ENCODE results near the gene CBX4. TPM values are rescaled to one million over a fixed set of nuclear protein-coding genes. Genes with fewer than 3 reads are reported as not detected.

CBX4 gene
- total and polyA plus RNA-seq, 2 of the 13 experiments (the other 11 are each of a cell fraction or from before 2014, with no cell fraction given), result 25.8 to 50.8 TPM

DNA sequence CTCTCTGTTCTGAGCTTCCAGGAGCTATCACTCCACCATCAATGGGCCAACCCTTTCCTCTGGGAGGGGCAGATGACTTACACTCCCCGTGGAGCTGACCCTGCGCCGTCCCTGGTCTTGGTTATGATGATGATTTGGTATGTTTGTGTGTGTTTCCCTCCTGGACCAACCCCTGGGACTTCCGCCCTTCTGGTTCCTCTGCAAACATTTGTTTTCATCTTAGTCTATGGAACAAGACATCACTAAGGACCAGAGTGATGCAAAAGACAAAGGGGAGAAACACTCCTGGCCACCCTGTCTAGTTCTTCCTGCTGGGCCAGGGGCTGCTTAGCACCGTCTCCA lies 13.7 kb downstream of the CBX4 start:
- Histone ChIP-seq H3K27ac (ENCODE audit: extremely low read length, insufficient read depth, low read length) (no peak overlapping the region), H3K4me1 (ENCODE audit: insufficient read depth, low read length) (peaks cover 97% of the 10 kb centered on the region), H3K9me3 (ENCODE audit: low read length) (no peaks in the 10 kb centered on the region), H3K4me2 (ENCODE audit: low read depth, low read length) (no peak overlapping the region), H3K27me3 (ENCODE audit: control insufficient read depth in 1 of 2, insufficient read depth in 2 of 2, low read length in 2 of 2) (peaks cover 0 to 3% of the 10 kb centered on the region in 2 experiments; a peak in 2 of 5 replicates), H3K79me2 (ENCODE audit: insufficient read depth, low read length) (no peaks in the 10 kb centered on the region), H3K9ac (ENCODE audit: insufficient read depth, low read depth, low read length) (no peak overlapping the region), H2AFZ (ENCODE audit: low read length) (no peak overlapping the region), H3K36me3 (replicated peaks in 1 of 2; ENCODE audit: control insufficient read depth in 1 of 2, insufficient read depth in 2 of 2, low read length in 2 of 2) (no peaks in the 10 kb centered on the region), H3K4me3 (replicated peaks in 1 of 3; ENCODE audit: insufficient read depth in 1 of 3, low read depth in 2 of 3, low read length in 3 of 3) (no peak overlapping the region), H4K20me1 (ENCODE audit: insufficient read depth, low read length) (no peaks in the 10 kb centered on the region)
- FAIRE-seq (no peak), ATAC-seq (no peak), DNase-seq (ENCODE audit: low spot score) (no peak)
- no TSS peak for BruUV-seq (replicated peaks)
- in situ Hi-C loops (cut with HindIII; ENCODE audit: extremely low pct_ligation_motif_present, low pct_unique_long_range_greater_than_20kb) (no loop called here), intact Hi-C loops (cut with micrococcal nuclease; ENCODE audit: unreplicated experiment) (no loop called here)
- ChIA-PET CTCF (ENCODE audit: low intra/inter-chr PET ratio, low total read pairs) (no interaction called here), POLR2A (interaction anchor here (1.3 to 2.0 kb wide), 7 partner anchors 9 to 168 kb away, joined by 3 to 10 read pairs (median 4); partner anchors contain the start of genes CBX4 and CBX8)
- TF ChIP-seq SP140L (CRISPR knock-in tag; IDR thresholded peaks at IDR 0.05; ENCODE audit: borderline replicate concordance), result no peak
- no peak for TF ChIP-seq TIGD3 (CRISPR knock-in tag; IDR thresholded peaks at IDR 0.05; ENCODE audit: borderline replicate concordance)
- no peak for TF ChIP-seq ZNF703 (CRISPR knock-in tag; IDR thresholded peaks at IDR 0.05; ENCODE audit: borderline replicate concordance)
- TF ChIP-seq MAX (IDR thresholded peaks at IDR 0.05), result no peak
- TF ChIP-seq WIZ (CRISPR knock-in tag; IDR thresholded peaks at IDR 0.05), result no peak
- no peak for TF ChIP-seq MTF1 (CRISPR knock-in tag; IDR thresholded peaks at IDR 0.05)
- TF ChIP-seq ZNF616 (CRISPR knock-in tag; IDR thresholded peaks at IDR 0.05; ENCODE audit: low read depth), result no peak
- no peak for TF ChIP-seq ZIK1 (CRISPR knock-in tag; IDR thresholded peaks at IDR 0.05; ENCODE audit: borderline replicate concordance, low read depth)
- no peak for TF ChIP-seq POGK (CRISPR knock-in tag; conservative IDR thresholded peaks at IDR 0.05)
- WGBS (ENCODE audit: low lambda C conversion rate), result 64% methylated on average over 5 of the region's 5 CpGs
